HFF-Myc (cell line): ENCODE results near the gene FANCG.
A peak's percentile ranks its signal among the peaks of the same experiment; 100 is the strongest.

Experiments
- DNase-seq: peaks from one replicate; pipeline ENCODE4 v3.0.0-alpha.2; 2011; ENCODE audit warnings: low read depth; ENCODE audit errors: extremely low read depth
- H3K4me3 ChIP-seq: replicated peaks from 2 replicates; pipeline ENCODE4 v1.5.1; 2011; ENCODE audit warnings: low read depth, mild to moderate bottlenecking, control low read depth, low read length
- CTCF ChIP-seq: IDR thresholded peaks from 2 replicates; pipeline ENCODE4 v1.5.1; 2012; ENCODE audit warnings: mild to moderate bottlenecking, low read depth, low read length, control low read depth; ENCODE audit errors: missing control alignments

The FANCG gene

GRCh38 chr9:35073279-35073612 is 6.5 kb downstream of the FANCG start:
- DNase-seq, result no peak
- no peak overlapping the region for H3K4me3 ChIP-seq
- TF ChIP-seq CTCF, result no peak

- peak; percentile 99 for DNase-seq
- TF ChIP-seq CTCF, result no peak
- peak within 1 kb of the TSS; percentile 91 for H3K4me3 ChIP-seq
Measured at GRCh38 chr9:35072461-35073278, 7.1 kb downstream of the FANCG start, which contains the start of gene VCP. Gene VCP (minus strand): TSS chr9:35072625. CDS start chr9:35072353, 272 bp downstream.

GRCh38 chr9:35071814-35072460 is 7.8 kb downstream of the FANCG start:
- DNase-seq, result no peak
- peak; percentile 37 for TF ChIP-seq CTCF

GRCh38 chr9:35070823-35071813 is 8.6 kb downstream of the FANCG start:
- TF ChIP-seq CTCF, result no peak
- no peak for DNase-seq
- H3K4me3 ChIP-seq, result peak overlapping the region; percentile 91

More at GRCh38 chr9:35071814-35072460, 7.8 kb downstream of the FANCG start:
- peak overlapping the region; percentile 91 for H3K4me3 ChIP-seq

- no peak overlapping the region for H3K4me3 ChIP-seq
- no peak for DNase-seq
- no peak for TF ChIP-seq CTCF
Measured at GRCh38 chr9:35069020-35069419, 10.7 kb downstream of the FANCG start.

GRCh38 chr9:35067056-35067455 is 12.7 kb downstream of the FANCG start:
- no peak for TF ChIP-seq CTCF

More at GRCh38 chr9:35067056-35067455, 12.7 kb downstream of the FANCG start:
- DNase-seq, result no peak
- H3K4me3 ChIP-seq, result no peak overlapping the region
